GM21528 (cell line): Measurements from ENCODE around the gene MED16.
A peak's percentile ranks its signal among the peaks of the same experiment; 100 is the strongest.

Source experiments
- ATAC-seq: cut with Tn5 transposase; IDR thresholded peaks from one replicate; pipeline ENCODE4 v1.9.1; 2021; ENCODE audit warnings: mild to moderate bottlenecking, moderate library complexity; ENCODE audit not compliant: unreplicated experiment, low FRiP score

The MED16 gene, protein sequence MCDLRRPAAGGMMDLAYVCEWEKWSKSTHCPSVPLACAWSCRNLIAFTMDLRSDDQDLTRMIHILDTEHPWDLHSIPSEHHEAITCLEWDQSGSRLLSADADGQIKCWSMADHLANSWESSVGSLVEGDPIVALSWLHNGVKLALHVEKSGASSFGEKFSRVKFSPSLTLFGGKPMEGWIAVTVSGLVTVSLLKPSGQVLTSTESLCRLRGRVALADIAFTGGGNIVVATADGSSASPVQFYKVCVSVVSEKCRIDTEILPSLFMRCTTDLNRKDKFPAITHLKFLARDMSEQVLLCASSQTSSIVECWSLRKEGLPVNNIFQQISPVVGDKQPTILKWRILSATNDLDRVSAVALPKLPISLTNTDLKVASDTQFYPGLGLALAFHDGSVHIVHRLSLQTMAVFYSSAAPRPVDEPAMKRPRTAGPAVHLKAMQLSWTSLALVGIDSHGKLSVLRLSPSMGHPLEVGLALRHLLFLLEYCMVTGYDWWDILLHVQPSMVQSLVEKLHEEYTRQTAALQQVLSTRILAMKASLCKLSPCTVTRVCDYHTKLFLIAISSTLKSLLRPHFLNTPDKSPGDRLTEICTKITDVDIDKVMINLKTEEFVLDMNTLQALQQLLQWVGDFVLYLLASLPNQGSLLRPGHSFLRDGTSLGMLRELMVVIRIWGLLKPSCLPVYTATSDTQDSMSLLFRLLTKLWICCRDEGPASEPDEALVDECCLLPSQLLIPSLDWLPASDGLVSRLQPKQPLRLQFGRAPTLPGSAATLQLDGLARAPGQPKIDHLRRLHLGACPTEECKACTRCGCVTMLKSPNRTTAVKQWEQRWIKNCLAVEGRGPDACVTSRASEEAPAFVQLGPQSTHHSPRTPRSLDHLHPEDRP

DNA sequence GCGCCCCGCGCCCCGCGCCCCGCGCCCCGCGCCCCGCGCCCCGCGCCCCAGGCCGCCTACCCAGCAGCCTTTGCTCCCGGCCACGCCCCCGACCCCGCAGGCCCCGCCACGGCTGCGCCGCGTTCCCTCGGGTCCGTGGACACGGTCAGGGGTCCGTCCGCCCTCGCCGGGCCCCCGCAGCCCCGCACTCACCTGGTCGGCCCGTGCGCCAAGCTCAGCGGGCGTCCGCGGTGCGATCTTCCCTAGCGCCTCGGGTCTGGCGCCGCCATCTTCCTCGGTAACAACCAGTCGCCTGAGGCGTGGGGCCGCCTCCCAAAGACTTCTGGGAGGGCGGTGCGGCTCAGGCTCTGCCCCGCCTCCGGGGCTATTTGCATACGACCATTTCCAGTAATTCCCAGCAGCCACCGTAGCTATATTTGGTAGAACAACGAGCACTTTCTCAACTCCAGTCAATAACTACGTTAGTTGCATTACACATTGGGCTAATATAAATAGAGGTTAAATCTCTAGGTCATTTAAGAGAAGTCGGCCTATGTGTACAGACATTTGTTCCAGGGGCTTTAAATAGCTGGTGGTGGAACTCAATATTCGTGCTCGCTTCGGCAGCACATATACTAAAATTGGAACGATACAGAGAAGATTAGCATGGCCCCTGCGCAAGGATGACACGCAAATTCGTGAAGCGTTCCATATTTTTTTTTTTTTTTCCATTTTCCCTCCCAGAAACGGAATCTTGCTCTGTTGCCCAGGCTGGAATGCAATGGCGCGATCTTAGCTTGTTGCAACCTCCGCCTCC, at the start of gene MED16, which contains the start of gene RNU6-9:
Gene MED16 (minus strand): TSS at position 294 of the 796 bp plus-strand sequence. CDS start 2,056 bp downstream, outside the sequence.
Gene RNU6-9 (plus strand): TSS at position 591 of the 796 bp plus-strand sequence.
- ATAC-seq = peak; percentile 86

DNA sequence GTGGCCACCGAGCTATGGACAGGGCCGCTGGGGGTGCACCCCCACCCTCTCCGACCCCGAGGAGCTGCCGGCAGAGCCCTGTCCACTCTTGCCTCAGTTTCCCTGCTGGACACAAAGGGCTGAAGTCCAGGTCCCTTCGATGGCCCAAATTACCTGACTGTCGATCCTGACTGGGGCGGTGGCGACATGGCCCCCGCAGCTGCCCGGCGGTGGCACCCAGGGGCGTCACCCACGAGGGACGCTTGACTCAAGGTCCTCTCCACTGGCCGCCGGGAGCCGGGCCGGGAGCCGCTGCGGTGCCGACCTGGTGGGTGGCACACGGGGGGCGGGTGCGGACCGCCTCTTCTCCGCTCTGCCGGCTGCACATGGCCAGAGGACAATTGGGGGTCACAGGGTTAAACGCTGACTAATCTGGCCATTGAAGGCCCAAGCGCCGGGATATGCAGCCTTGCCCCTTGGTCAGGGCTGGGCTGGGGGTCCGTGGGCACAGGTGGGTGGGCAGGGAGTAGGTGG, 49.2 kb upstream of the MED16 start:
- ATAC-seq = no peak

DNA sequence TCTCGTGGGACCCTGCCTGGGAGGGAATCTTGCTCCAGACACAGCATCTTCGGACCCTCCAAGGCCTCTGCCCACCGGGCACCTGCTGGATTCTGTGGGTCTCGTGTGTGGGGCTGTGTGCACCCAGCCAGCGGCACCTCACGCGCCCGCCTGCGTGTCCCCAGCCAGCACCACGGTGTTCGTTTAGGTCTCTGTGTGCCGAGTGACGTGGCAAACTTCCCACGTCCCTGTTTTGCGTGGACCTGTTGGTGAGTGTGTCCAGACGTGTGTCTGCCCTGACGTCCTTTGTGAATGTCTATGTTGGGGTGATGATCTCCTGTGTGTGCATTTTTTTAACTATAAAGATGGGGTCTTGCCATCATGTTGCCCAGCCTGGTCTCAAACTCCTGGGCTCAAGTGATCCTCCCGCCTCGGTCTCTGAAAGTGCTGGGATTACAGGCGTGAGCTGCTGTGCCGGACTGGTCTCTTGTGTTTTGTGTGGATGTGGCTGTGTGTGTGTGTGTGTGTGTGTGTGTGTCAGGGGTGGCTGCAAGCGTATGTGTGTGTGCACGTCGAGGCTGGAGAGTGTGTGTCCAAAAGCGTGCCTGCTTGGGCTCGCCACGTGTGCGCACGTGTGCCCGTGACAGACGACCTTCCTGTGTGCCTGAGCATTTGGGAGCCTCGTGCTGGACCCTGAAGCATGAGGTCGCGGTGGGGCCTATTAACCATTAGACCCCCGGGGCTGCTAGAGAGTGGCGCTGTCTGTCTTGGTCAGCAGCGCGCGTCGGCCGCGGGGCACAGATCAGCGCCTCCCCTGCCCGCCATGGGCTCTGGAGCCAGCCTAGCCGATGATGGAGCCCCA, 48.5 kb upstream of the MED16 start:
- no peak for ATAC-seq

DNA sequence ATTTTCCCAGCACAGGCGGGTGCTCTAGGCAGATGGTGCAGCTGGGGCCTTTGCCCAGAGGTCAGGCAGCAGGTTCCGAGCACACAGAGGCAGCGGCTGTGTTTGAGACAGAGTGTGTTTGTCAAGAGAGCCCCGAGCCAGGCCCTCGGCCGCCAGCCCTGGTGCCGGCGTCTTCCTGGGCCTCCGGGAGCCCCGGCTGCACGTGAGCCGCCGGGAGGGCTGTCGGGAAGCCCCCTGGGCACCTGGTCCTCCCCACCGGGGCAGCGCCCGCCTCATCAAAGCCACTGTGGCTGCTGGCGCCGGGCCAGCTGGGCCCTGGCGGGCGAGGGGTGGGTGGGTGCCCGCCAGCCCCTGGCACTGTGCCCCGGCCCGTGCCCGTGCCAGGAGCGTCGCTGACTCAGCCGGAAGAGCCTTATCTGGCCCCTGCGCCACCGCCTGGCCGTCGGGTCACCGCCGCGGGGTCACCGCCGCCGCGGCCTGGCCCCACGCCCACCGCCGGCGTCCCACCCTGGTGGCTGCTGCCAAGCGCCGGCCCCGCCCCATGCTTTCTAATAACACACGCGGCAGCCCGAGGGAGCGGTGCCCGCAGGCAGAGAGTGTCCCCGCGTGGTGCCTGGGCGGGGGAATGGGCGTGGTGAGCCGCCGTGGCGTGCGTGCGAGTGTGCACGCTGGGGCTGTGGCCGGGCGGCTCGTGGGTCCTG, 47.8 kb upstream of the MED16 start:
- ATAC-seq = no peak

DNA sequence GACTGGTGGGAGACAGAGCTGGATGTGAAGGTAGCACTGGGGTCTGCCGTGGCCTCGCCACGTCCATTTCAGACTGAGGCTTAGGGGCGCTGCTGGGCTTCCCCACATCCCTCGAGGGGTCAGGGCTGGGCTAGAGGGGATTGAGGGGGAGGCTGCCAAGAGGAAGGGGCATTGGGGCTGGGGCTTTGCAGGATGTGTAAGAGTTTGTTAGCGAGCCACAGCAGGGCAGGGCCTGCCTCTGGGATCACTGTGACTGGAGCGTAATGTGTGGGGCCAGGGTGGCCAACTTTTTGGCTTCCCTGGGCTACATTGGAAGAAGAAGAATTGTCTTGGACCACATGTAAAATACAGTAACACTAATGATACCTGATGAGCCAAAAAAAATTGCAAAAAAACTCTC, 46.9 kb upstream of the MED16 start:
- ATAC-seq = no peak

DNA sequence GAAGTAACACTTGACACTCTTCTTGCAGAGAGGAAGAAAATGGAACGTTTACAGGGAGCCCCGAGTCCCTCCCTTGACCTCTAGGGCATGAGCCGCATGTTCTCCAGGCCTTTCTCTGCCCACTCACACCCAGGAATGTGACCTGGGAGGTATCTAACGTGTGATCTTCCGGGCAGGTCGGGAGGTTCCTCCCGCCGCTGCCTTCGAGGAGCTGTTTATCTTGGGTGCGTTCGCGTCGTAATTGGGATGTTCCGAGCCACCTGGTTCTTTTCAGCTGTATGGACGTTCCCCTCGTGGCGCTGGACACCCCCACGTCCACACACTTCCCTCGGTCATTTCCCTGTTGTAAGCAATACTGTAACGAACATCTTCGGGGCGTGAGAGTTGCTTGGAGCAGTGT, 46.5 kb upstream of the MED16 start:
- ATAC-seq = no peak

DNA sequence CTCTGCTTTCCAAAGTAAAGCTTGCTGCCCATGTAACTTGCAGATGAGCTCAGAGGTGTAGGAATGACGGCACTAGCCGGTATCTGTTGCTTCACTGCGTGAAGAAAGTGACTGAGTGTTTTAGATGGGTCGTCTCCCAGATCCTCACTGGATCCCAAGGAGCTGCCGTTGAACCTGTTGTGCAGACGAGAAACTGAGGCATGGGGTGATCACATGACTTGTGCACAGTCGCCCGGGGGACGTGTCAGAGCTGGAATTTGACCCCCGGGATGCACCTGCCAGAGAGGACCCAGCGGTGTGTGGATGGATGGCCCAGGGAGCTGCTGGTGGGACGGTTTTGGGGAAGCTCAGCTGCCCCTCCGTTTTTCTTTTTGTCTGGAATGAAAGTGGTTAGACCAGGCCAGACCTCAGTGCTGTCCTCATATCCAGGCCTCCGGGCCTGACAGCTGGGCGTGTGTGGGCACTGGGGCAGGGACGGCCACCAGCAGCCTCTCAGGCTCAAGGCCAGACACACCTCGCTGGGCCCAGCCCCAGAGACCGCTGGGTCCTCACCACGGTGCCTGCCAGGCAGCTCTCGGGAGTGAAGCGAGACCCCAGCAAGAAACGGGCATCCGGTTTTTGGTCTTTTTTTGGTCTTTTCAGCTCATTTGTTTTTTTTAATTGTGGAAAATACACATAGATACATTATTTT, 45.4 kb upstream of the MED16 start:
- ATAC-seq = no peak

DNA sequence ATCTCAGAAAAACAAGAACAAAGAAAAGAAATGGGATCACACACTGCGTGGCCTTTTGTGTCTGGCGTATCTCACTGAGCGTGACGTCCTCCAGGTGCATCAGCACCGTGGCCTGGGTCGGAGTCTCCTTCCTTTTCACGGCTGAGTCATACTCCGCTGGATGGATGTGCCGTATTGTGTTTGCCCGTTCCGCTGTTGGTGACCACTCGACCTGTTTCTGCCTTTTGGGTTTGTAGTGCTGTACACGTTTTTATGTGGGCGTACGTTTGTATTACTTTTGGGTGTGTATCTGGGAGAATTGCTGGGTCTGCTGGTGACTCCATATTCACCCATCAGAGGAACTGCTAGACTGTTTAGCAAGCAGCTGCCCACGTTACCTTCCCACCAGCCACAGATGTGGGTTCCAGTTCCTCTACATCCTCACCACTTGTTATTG, 44.3 kb upstream of the MED16 start:
- ATAC-seq = no peak

DNA sequence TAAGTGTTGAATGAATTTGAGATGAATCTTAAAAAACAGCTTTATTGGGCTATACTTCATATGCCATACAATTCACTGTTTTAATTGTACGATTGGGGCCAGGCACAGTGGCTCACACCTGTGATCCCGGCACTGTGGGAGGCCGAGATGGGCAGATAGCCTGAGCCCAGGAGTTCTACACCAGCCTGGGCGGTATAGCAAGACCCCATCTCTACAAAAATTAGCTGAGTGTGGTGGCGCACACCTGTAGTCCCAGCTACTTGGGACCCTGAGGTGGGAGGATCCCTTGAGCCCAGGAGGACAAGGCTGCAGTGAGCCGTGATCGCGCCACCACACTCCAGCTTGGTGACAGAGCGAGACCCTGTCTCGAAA, 43.2 kb upstream of the MED16 start:
- no peak for ATAC-seq

DNA sequence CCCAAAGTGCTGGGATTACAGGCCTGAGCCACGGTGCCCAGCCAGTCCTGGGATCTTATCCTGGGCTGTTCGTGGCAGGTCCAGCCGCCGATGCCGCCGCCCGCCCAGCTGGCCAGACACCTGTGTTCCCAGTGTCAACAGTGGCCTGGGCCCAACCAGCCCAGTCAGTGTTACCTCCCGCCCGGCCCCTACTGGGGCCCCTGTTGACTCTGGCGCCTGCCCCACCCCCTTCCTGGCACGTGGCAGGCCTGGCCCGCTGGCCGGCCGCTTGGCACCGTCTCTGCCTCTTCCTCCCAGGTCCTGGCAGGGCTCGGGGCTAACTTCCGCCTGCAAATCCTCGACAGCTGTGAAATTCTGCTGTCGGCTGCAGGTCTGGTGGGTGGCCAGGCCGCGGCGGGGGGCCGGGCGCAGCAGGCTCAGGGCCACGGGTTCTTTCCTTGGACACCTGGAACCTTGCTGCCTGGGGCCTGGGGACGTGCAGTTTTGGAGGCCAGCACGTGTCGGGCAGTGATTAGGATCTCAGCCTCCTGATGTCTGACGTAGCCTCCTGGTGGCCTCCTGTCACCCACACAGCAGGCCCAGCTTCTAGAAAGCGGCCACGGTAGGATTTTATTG, 42.0 kb upstream of the MED16 start:
- no peak for ATAC-seq

DNA sequence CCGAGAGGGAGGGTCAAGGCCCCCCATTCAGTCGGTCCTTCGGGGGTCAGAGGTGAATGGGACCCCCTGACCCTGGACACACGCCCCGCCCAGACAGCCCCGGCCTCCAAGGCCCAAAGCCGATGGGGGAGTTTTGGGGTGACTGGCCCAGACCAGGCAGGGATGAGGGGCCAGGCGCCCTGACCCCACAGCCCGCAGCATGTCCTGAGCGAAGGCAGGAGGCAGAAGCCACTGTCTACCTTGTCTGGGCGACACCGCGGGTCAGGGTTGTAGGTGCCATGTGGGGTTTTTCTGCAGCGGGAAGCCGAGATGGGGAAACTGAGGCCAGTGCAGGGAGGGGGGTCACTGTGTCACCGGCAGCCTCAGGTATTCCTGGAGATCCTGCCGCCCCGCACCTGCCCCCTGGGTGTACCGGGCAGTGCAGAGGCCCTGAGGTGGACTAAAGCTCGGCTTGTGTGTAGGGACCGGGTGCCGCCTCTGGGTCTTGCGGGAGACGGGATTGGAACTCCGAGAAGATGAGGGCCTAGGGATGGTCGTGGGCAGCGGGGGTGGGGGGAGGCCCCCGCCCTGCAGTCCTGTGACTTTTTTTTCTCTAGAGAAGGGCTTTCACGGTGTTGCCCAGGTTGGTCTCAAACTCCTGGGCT, 41.3 kb upstream of the MED16 start:
- no peak for ATAC-seq

DNA sequence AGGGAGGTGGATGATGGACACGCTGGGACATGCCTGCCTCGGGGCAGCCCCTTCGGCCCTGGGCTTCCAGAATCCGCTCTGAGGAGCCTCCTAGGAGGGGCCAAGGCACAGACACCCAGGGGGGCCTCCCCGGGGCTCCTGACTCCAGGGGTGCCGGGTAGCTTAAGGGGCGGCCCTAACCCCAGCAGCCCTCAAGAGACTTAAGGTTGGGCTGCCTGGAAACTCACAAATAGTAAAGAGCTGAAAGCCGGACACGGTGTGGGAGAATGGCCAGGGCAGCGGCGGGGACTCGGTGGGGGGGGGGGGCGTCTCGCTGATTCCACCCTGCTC, 40.5 kb upstream of the MED16 start:
- no peak for ATAC-seq

DNA sequence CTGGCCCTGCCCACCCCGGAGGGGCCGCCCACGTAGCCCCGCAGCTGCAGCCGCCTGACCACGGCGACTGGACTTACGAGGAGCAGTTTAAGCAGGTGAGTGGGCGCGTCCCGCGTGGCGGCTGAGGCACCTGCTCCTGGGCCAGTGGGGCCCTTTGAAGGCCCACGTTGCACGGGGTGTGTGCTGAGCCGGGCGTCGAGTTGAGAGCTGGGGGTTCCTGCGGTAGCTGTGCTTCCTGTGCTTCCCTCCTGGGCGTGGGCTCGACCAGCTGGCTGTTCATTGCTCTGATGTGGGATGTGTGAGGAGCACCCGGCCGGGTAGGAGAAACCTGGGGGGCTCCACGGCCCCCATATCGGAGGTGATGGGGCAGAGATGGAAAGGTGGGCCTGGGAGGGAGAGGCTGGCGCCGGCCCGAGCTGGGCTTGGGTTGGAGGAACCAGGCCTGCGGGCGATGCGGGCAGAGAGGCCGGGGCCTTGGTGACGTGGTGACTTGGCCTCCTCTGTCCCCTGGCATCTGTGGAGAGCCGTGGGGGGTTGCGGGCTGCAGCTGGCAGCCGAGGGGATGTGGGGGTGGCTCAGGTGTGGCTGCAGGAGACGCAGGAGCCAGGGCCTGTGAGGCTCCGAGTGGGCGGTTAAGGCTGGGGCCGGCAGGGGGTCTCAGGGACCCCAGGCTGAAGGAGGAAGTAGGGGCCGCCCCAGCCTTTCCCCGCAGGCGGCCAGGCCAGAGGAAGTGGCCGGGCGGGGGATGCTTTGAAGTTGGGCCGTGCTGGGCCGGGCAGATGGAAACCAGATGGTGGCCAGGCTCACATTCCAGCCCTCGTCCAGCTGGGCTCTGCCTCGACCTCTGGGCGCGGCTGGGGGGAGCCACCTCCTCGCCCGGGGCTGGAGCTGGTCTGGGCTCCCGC, 39.9 kb upstream of the MED16 start:
- no peak for ATAC-seq

DNA sequence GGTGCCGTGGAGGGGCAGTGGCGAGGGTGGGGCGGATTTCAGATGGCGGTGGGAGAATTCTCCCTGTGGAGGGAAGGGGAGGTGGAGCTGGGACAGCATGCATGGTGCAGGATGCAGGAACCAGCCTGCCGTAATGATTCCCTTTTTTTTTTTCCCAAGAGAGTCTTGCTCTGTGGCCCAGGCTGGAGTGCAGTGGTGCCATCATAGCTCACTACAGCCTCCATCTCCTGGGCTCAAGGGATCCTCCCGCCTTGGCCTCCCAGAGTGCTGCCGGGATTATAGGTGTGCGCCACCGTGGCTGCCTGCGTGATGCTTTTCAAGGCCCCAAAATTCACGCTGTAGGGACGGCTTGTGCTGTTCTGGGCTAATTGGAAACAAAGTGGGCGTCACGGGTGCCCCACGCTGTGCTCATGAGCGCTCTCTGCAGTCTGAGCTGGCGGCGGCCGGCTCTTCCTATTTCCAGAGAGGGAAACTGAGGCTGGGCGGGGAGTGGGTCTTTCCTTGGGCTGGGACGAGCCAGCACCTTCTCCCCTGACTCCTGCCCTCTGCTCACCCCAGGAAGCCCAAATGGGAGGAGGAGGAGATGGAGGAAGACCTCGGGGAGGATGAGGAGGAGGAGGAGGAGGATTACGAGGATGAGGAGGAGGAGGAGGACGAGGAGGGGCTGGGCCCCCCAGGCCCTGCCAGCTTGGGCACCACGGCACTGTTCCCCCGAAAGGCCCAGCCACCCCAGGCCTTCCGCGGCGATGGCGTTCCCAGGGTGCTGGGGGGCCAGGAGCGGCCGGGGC, 39.1 kb upstream of the MED16 start:
- no peak for ATAC-seq

DNA sequence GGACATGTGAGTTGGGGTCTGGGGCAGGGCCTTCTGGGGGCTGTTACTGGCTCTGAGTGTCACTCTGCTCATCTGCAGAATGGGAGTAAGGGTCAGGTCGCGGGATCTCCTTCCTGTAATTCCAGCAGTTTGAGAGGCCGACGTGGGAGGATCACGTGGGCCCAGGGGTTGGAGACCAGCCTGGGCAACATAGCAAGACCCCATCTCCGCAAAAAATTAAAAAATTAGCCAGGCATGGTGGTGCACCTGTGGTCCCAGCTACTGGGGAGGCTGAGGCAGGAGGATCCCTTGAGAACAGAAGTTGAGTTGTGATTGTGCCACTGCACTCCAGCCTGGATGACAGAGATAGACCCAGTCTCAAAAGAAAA, 36.9 kb upstream of the MED16 start:
- no peak for ATAC-seq
